Activated gamma-delta T cell treated with Interleukin-2 at 50 U/mL for 16 hours (primary cell): ENCODE measurements around the gene PPM1J.
A peak's percentile ranks its signal among the peaks of the same experiment; 100 is the strongest.
"Not testable (repeated sequence)": the region's sequence is repeated elsewhere in the genome, so short reads cannot be mapped to it uniquely, and the experiment has no call there.

ENCODE experiments used
- DNase-seq: peaks from one replicate; pipeline ENCODE4 v3.0.0-alpha.2; 2020

Gene PPM1J, protein sequence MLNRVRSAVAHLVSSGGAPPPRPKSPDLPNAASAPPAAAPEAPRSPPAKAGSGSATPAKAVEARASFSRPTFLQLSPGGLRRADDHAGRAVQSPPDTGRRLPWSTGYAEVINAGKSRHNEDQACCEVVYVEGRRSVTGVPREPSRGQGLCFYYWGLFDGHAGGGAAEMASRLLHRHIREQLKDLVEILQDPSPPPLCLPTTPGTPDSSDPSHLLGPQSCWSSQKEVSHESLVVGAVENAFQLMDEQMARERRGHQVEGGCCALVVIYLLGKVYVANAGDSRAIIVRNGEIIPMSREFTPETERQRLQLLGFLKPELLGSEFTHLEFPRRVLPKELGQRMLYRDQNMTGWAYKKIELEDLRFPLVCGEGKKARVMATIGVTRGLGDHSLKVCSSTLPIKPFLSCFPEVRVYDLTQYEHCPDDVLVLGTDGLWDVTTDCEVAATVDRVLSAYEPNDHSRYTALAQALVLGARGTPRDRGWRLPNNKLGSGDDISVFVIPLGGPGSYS

DNA sequence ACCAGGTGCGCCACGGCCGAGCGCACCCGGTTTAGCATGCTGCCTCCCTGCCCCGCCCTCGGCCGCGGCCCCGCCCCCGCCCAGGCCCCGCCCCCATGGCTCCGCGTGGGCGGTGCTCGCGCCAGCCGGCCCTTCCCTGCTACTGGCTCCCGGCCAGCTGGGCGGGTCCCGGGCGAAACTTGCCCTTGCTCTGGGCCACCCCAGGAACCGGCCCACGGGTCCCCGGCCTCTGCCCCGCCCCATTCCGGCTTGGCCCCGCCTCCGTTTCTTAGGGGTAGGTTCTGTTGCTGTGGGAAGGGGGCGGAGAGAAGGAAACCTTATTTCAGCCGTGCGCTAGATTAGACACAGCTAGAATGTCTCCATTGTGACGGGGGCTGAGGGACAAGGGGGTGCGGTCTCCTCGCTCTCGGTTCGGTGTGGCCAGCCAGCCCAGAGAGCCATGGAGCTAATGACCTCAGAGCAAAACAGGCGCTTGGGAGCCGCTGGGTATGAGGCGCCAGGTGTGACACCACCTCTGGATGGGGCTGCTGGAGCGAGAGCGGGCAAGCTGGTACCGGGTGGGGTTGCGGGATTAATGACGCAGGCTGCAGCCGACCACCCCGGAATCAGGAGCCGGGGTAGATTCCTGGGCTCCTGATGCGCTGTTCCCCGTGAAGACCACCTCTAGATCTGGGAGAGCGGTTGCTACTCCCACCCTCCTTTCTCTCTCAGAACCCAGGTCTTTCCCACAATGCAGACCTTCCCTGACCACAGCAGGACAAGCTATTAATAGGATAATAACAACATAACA, at the start of gene PPM1J:
TSS of gene PPM1J (minus strand) at position 69 of the 790 bp plus-strand sequence. CDS start at position 38, 31 bp downstream.
- DNase-seq = peak; percentile 97

DNA sequence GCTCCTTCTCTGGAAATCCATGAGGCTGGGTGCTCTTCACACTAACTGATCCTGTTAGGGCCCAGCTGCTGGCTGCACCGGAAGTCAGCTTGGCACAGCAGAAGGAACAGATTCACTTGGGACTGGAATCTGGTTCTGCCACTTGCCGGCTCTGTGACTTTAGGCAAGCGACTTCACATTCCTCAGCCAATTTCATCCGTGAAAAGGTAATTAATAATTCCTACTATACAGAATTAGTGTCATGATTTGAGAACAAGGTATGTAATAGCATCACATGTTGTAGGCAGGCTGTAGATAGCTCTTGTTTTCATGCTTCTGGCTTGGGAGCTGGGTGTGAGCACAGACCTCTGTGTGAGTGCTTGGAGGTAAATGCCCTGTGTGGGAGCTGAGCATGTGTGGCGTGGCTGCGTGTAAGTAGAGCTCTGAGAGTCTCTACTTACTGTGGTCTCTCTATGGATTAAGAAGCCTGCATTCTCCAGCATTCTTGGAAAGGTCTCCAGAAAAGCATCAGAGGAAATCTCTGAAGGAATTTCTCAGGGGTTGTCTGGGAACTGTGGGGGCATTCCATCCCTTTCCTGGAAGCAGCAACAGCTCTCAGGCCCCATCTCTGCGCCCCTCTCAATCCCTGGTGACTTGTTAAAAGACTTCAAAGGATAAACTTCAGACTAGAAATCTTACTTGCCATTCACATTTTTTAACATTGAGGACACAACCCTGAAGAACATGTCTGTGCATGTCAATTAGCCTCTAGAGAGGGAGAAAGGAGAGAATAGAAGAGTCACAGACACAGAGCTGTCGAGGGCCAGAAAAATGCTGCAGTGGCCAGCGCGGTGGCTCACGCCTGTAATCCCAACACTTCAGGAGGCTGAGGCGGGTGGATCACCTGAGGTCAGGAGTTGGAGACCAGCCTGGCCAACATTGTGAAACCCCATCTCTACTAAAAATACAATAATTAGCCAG, 47.7 kb upstream of the PPM1J start:
- no peak for DNase-seq

DNA sequence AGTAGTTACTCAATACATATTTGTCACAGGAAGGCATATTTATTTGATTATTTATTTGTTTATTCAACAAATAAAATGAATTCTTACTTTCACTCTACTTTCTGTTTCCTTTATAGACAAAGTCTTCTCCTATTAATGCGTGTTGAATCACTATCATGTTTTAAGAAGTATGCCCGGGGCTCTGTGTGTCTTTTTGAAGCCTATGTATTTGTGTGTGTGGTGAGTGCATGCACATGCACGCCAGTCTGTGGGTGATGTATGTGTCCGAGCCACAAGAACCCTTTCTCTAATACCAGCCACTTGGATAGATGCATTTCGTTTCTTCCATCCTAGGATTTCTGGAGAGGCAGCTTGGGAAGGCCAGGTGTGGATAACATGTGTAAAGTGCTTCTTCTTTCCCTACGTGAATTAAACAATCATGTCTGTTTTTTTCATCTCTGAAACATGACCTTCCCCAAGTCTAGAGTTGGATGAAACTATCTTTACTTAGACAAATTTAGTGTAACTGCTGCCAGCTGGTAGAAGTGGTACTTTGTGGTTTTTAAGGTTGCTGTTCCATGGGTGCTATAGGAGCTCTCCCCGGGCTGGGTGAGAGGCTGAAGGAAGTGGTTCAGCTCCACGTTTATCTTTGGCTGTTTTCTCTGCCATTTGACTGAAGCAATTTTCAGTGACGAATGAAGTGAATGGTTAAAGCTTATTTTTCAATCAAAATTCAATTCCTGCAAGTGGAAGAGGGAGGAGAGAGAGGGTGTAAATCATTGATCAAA, 46.8 kb upstream of the PPM1J start:
- no peak for DNase-seq

DNA sequence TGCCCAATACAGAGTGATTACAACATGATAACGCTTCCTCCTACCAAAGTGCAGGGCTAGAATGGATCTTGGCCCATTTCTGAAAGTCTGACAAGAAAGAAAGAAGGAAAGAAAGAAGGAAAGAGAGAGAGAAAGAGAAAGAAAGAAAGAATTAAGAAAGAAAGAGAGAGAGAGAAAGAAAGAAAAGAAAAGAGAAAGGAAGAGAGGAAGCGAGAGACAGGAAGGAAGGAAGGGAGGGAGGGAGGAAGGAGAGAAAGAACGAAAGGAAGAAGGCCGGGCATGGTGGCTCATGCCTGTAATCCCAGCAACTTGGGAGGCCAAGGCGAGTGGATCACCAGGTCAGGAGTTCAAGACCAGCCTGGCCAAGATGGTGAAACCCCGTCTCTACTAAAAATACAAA, 44.1 kb upstream of the PPM1J start:
- DNase-seq = no peak

- no peak for DNase-seq
These were observed 39.0 kb upstream of the PPM1J start for GRCh38 chr1:112754116-112754628.

GRCh38 chr1:112748396-112748795, 33.3 kb upstream of the PPM1J start:
- DNase-seq = no peak

DNA sequence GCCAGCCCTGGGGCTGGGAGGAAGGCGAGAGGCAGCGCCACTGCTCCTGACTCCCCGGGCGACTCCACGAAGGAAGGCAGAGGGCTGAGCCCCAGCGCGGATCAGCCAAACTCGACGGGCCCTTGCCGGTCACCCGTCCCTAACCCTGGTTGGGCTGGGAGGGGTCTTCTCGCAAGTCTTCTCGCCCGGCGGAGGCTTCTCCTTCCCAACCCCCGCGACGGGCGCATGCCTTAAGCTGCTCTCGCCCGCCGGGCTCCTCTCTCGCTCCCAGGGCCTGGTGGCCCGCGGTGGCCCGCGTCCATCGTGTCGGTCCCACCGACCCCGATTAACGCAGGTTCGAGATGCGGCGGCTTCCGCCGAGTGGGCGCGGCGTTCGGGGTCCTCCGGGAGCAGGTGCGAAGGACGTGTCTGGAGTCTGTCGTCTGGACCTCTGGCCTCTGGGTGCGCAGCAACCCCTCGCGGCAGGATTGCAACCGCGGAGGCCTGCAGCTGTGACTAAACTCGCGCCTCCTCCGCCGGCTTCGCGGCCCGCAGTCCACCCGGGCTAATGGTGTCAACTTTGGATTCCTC, 29.0 kb upstream of the PPM1J start:
- no peak for DNase-seq

- DNase-seq = no peak
These were observed 28.3 kb upstream of the PPM1J start for GRCh38 chr1:112743174-112744008.

DNA sequence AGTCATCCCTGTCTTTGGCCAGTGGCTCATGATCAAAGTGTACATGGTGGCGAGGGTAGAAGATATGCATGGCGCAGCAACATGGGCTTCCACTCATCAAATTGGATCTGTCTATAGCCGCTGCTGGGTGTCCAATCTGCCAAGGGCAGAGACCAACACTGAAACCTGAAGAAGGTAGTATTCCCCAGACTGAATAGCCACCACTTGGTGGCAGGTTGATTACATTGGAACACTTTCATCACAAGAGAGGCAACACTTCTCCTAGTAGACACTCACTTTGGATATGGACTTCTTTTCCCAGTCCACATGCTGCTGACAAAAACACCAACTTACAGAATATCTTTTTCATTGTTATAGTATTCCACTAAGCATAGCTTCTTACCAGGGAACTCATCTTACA, 22.4 kb upstream of the PPM1J start:
- DNase-seq = no peak

DNA sequence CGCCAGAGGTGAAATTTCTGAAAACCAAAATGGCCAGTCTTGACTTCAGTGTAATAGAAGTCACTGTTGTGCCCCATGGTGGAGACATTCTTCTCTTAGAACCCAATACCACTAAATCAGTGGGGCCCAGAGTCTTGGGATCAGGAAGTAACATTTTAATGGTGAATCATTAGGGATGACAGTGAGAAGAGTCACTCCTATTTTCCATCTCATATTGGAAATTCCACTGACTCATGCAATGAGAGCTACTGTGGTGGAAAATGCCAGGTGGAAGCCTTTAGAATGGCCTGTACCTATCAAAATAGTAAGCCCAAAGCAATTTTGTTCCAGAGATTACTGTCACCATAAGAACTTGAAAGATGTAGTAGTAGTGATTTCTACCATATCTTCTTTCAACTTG, 20.6 kb upstream of the PPM1J start:
- DNase-seq = no peak

GRCh38 chr1:112731451-112731850, 16.3 kb upstream of the PPM1J start:
- no peak for DNase-seq

- no peak for DNase-seq
These were observed 14.8 kb upstream of the PPM1J start for GRCh38 chr1:112729909-112730308.

GRCh38 chr1:112729011-112729410, 13.9 kb upstream of the PPM1J start:
- not testable (repeated sequence) for DNase-seq

DNA sequence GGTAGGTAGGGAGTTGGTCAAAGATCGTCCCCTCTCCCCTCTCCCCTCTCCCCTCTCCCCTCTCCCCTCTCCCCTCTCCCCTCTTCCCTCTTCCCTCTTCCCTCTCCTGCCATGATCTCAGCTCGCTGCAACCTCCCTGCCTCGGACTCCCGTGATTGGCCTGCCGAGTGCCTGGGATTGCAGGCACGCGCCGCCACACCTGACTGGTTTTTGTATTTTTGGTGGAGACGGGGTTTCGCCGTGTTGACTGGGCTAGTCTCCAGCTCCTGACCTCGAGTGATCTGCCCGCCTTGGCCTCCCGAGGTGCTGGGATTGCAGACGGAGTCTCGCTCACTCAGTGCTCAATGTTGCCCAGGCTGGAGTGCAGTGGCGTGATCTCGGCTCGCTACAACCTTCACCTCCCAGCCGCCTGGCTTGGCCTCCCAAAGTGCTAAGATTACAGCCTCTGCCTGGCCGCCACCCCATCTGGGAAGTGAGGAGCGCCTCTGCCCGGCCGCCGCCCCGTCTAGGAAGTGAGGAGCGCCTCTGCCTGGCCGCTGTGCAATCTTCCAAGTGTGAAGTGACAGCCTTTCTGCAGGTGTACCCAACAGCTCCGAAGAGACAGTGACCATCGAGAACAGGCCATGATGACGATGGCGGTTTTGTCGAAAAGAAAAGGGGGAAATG, 13.3 kb upstream of the PPM1J start:
- DNase-seq = not testable (repeated sequence)

- no peak for DNase-seq
These were observed 12.6 kb upstream of the PPM1J start for GRCh38 chr1:112727716-112728115.

DNA sequence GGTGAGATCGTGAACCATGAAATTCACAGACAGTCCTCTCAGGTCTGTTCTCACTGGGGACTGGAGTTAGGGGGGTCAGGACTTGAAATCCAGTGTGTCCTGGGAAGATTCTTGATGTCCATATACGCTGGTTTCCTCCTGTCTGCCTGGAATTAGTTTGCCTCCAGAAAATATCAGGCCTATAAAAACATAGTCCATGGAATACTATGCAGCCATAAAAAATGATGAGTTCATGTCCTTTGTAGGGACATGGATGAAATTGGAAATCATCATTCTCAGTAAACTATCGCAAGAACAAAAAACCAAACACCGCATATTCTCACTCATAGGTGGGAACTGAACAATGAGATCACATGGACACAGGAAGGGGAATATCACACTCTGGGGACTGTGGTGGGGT, 9.1 kb upstream of the PPM1J start:
- not testable (repeated sequence) for DNase-seq

- no peak for DNase-seq
These were observed 8.3 kb upstream of the PPM1J start for GRCh38 chr1:112723511-112723839.

DNA sequence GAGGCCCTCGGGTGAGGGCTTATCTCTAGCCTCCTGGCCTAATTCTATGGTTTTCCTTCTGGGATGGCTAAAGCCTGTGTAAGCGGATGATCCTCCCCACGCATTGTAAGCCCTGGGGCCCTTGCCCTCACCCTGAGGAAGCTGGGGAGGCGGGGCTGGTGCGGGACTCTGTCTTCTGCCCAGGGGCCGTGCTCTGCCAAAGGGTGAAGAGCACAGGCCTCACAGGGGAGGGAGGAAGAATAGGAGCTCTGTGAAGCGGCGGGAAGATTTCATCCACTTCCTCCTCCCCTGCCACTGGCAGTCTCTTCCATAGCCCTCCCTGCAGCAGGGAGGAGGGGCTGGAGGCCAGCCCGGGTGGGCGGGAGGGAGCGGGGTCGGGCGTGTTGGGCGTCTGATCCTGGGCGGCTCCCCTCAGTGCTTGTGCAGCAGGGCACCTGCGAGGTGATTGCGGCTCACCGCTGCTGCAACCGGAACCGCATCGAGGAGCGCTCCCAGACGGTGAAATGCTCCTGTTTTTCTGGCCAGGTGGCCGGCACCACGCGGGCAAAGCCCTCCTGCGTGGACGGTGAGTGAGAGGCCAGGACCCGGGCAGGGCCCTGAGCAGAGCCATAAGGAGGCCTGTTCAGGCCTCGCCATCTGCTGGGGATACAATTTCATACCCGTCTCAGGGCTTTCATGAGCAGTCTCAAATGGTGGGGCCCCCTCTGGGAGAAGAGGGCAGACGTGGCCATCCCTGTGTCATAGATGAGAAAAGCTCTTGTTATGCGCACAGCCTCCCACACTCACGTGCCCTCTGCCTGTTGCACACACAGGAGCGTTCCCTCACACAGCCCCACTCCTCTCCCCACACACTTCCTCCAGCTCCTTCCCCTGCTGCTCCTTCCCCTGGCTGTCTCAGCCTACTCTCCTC, 7.7 kb upstream of the PPM1J start:
- no peak for DNase-seq
